ENCODE measurements around the gene DLD. TPM values are rescaled to one million over a fixed set of nuclear protein-coding genes. Genes with fewer than 3 reads are reported as not detected.
"Not testable (repeated sequence)": the region's sequence is repeated elsewhere in the genome, so short reads cannot be mapped to it uniquely, and the experiment has no call there.

DLD gene
- total RNA-seq, 2 experiments from 2014 or later: 74.3 to 74.9 TPM

GRCh38 chr7:107953265-107953923, 62.4 kb downstream of the DLD start:
- H3K9me3 ChIP-seq (ENCODE audit: control insufficient read depth in 1 of 2, insufficient read depth in 1 of 2, low read length in 2 of 2): no peaks in the 10 kb centered on the region
- no peaks in the 10 kb centered on the region for H3K27me3 ChIP-seq (ENCODE audit: control insufficient read depth in 1 of 2, insufficient read depth in 2 of 2, low read length in 2 of 2)
- no peaks in the 10 kb centered on the region for H3K4me1 ChIP-seq (ENCODE audit: insufficient read depth, low read length)
- H3K36me3 ChIP-seq (ENCODE audit: insufficient read depth, low read length): no peaks in the 10 kb centered on the region
- Mint-ChIP-seq H3K4me1 (ENCODE audit: low read depth) (no peaks in the 10 kb centered on the region), H3K27ac (no peak overlapping the region), H3K9me3 (no peaks in the 10 kb centered on the region), H3K27me3 (no peaks in the 10 kb centered on the region), H3K36me3 (ENCODE audit: low read depth) (no peaks in the 10 kb centered on the region), H3K4me3 (no peak overlapping the region)
- POLR2A ChIA-PET: no interaction called here
- intact Hi-C loops (cut with DNase I, micrococcal nuclease): no loop called here
- DNase-seq: no peak
- no peak for ATAC-seq (ENCODE audit: poor library complexity)
- TF ChIP-seq CTCF (IDR thresholded peaks at IDR 0.05): no peak
- H3K27ac ChIP-seq (ENCODE audit: low read depth in 1 of 2, low read length in 2 of 2): no peak overlapping the region
- H3K4me3 ChIP-seq (ENCODE audit: low read length): no peak overlapping the region
- CTCF ChIA-PET: no interaction called here

GRCh38 chr7:107953924-107954303, 62.9 kb downstream of the DLD start:
- POLR2A ChIA-PET: no interaction called here
- CTCF ChIA-PET: no interaction called here
- ATAC-seq (ENCODE audit: poor library complexity): no peak
- no peak overlapping the region for H3K4me3 ChIP-seq (ENCODE audit: low read length)
- no peaks in the 10 kb centered on the region for H3K36me3 ChIP-seq (ENCODE audit: insufficient read depth, low read length)
- peaks cover 4% of the 10 kb centered on the region for H3K27me3 Mint-ChIP-seq
- intact Hi-C loops (cut with DNase I, micrococcal nuclease): no loop called here
- no peak overlapping the region for H3K4me3 Mint-ChIP-seq
- H3K27ac ChIP-seq (ENCODE audit: low read depth in 1 of 2, low read length in 2 of 2): no peak overlapping the region
- no peaks in the 10 kb centered on the region for H3K4me1 ChIP-seq (ENCODE audit: insufficient read depth, low read length)
- no peaks in the 10 kb centered on the region for H3K9me3 ChIP-seq (ENCODE audit: control insufficient read depth in 1 of 2, insufficient read depth in 1 of 2, low read length in 2 of 2)
- no peaks in the 10 kb centered on the region for H3K36me3 Mint-ChIP-seq (ENCODE audit: low read depth)
- H3K27me3 ChIP-seq (ENCODE audit: control insufficient read depth in 1 of 2, insufficient read depth in 2 of 2, low read length in 2 of 2): no peaks in the 10 kb centered on the region
- no peaks in the 10 kb centered on the region for H3K9me3 Mint-ChIP-seq
- no peak overlapping the region for H3K27ac Mint-ChIP-seq
- DNase-seq: no peak
- no peaks in the 10 kb centered on the region for H3K4me1 Mint-ChIP-seq (ENCODE audit: low read depth)
- TF ChIP-seq CTCF (IDR thresholded peaks at IDR 0.05): no peak

GRCh38 chr7:107955394-107955793, 64.4 kb downstream of the DLD start:
- H3K36me3 Mint-ChIP-seq (ENCODE audit: low read depth): no peaks in the 10 kb centered on the region
- ATAC-seq (ENCODE audit: poor library complexity) (no peak), DNase-seq (no peak)
- H3K27ac ChIP-seq (ENCODE audit: low read depth in 1 of 2, low read length in 2 of 2): no peak overlapping the region
- peaks cover 8% of the 10 kb centered on the region for H3K27me3 Mint-ChIP-seq
- ChIA-PET POLR2A (no interaction called here), CTCF (no interaction called here)
- H3K36me3 ChIP-seq (ENCODE audit: insufficient read depth, low read length): no peaks in the 10 kb centered on the region
- intact Hi-C loops (cut with DNase I, micrococcal nuclease): no loop called here
- H3K4me3 ChIP-seq (ENCODE audit: low read length): no peak overlapping the region
- H3K9me3 ChIP-seq (ENCODE audit: control insufficient read depth in 1 of 2, insufficient read depth in 1 of 2, low read length in 2 of 2): no peaks in the 10 kb centered on the region
- no peaks in the 10 kb centered on the region for H3K9me3 Mint-ChIP-seq
- H3K4me1 Mint-ChIP-seq (ENCODE audit: low read depth): no peaks in the 10 kb centered on the region
- no peaks in the 10 kb centered on the region for H3K4me1 ChIP-seq (ENCODE audit: insufficient read depth, low read length)
- no peak overlapping the region for H3K27ac Mint-ChIP-seq
- TF ChIP-seq CTCF (IDR thresholded peaks at IDR 0.05): no peak
- no peak overlapping the region for H3K4me3 Mint-ChIP-seq
- no peaks in the 10 kb centered on the region for H3K27me3 ChIP-seq (ENCODE audit: control insufficient read depth in 1 of 2, insufficient read depth in 2 of 2, low read length in 2 of 2)

- H3K4me3 ChIP-seq (ENCODE audit: low read length); H3K27me3 ChIP-seq (ENCODE audit: control insufficient read depth in 1 of 2, insufficient read depth in 2 of 2, low read length in 2 of 2); ATAC-seq (ENCODE audit: poor library complexity); H3K4me1 ChIP-seq (ENCODE audit: insufficient read depth, low read length); POLR2A ChIA-PET; H3K9me3 Mint-ChIP-seq; H3K36me3 Mint-ChIP-seq (ENCODE audit: low read depth); H3K27ac ChIP-seq (ENCODE audit: low read depth in 1 of 2, low read length in 2 of 2); H3K4me1 Mint-ChIP-seq (ENCODE audit: low read depth); DNase-seq; H3K36me3 ChIP-seq (ENCODE audit: insufficient read depth, low read length); intact Hi-C loops (cut with DNase I, micrococcal nuclease); H3K4me3 Mint-ChIP-seq; H3K27me3 Mint-ChIP-seq; H3K9me3 ChIP-seq (ENCODE audit: control insufficient read depth in 1 of 2, insufficient read depth in 1 of 2, low read length in 2 of 2); H3K27ac Mint-ChIP-seq: not testable (repeated sequence)
- CTCF ChIA-PET: interaction anchor here (0.8 kb wide), 1 partner anchor 9 kb away, joined by 3 read pairs; no protein-coding TSS in a partner anchor
These were observed 66.0 kb downstream of the DLD start for GRCh38 chr7:107956950-107957349.
